ENCODE data around the gene CDK12.
"Not testable (repeated sequence)": the region's sequence is repeated elsewhere in the genome, so short reads cannot be mapped to it uniquely, and the experiment has no call there.

Gene CDK12

GRCh38 chr17:39461113-39461925 is at the start of gene CDK12:
TSS of gene CDK12 (plus strand) at chr17:39461486. CDS start at chr17:39462072, 586 bp downstream.
- peak; percentile 89 for DNase-seq

DNA sequence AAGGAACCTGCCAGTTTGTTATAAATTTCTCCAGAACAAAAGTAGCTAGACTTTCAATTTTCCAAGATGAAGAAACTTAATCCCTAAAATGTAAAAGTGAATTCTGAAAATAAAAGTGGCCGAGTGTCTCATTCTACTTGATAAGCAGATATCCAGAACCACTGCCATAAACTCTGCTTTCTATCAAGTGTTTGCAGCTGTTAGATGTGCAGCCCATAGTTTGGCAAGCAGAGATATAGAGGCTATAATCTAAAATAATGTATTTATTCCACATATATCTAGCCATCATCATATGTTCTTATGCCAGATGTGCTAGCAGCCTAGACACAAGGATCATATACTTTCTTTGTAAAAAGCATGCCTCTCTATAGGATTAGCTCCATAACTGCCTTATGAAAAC is 45.1 kb upstream of the CDK12 start:
- no peak for DNase-seq

DNA sequence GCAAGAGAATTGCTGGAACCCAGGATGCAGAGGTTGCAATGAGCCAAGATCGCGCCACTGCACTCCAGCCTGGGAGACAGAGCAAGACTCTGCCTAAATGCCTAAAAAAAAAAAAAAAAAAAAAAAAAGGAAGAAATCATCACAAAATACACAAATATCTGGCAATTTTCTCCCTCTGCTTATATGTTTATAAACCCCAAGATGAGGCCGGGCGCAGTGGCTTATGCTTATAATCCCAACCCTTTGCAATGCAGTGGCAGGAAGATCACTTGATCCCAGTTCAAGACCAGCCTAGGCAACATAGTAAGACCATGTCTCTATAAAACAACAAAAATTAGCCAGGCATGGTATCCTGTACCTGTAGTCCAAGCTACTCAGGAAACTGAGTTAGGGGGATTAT is 31.7 kb upstream of the CDK12 start:
- DNase-seq: no peak

DNA sequence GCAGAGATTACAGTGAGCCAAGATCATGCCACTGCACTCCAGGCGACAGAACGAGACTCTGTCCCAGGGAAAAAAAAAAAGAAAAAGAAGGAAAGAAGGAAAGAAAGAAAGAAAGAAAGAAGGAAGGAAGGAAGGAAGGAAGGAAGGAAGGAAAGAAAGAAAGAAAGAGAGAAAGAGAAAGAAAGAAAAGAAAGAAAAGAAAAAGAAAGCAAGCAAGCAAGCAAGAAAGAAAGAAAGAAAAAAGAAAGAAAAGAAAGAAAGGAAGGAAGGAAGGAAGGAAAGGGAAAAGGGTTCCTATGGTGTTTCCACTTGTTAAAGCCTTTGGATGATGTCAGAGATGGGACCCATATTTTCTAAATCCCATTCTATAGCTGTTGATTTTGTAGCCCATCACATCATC is 21.4 kb upstream of the CDK12 start:
- not testable (repeated sequence) for DNase-seq

DNA sequence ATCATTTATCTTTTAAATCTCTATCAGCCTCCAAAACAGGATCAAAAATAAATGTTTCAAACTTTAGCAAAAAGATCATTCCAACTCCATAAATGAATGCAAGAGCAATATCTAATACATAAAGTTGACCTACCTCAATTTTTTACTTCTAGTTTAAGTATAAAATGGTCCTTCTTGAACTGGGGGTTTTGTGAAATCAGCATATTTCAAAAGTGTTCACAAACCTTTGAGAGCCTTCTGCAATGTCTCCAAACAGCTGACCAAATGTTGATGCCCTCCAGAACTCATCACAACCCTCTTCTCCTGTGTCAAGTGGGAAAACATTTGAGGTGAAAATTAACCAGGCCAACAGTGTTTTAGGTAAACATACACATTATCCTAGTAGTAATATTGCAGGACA is 18.0 kb upstream of the CDK12 start:
- no peak for DNase-seq

GRCh38 chr17:39447561-39447960 is 13.7 kb upstream of the CDK12 start:
- DNase-seq: no peak

- no peak for DNase-seq
Observed at GRCh38 chr17:39450051-39450450, 11.2 kb upstream of the CDK12 start.

DNA sequence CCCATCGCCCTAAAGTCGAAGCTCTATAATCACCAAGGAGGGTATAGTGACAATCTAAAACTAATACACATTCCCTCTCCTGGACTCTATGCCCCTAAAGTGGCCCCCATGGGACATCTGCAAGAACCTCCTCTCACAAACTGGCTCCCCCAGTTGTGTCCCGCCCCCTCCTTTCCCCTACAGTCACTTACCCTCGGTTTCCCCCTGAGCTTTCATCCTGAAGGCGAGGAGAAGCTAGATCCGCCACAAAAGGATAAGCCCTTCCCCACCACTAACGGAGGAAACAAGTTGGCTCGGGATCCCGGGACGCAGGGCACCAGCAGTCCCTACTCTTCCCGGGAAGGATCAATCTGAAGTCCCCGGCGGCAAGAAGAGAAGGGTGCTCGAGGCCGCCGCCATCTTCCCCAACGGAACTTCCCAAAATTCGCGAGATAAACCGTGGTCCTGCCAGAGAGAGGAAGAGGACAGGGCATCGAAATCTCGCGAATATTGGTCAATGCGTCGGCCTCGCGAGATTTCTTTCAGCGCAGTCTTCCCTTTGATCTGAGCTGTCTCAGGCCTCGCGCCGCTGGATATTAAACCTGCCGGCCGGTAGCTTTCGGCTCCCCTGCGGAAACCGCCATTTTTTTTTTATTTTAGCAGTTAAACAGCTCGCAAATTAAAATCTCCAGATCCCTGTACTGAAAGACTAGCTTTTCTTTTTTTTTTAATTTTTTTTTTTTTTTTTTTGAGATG is 10.3 kb upstream of the CDK12 start, which contains the start of gene MED1:
TSS of gene MED1 (minus strand) at position 417 of the 735 bp plus-strand sequence. CDS start at position 216, 201 bp downstream.
- DNase-seq: peak; percentile 93

DNA sequence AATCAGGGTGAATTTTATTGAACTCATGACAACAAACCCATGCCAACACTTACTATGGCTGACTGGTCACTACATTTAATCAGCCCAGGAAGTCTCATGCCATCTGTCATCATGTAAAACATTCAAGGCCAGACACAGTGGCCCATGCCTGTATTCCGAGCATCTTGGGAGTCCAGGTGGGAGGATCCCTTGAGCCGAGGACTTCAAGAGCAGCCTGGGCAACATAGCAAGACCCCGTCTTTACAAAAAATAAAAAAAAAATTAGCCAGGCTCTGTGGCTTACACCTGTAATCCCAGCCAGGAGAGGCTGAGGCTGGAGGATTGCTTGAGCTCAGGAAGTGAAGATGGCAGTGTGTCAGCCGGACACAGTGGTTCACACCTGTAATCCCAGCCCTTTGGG is 5.4 kb upstream of the CDK12 start:
- no peak for DNase-seq

DNA sequence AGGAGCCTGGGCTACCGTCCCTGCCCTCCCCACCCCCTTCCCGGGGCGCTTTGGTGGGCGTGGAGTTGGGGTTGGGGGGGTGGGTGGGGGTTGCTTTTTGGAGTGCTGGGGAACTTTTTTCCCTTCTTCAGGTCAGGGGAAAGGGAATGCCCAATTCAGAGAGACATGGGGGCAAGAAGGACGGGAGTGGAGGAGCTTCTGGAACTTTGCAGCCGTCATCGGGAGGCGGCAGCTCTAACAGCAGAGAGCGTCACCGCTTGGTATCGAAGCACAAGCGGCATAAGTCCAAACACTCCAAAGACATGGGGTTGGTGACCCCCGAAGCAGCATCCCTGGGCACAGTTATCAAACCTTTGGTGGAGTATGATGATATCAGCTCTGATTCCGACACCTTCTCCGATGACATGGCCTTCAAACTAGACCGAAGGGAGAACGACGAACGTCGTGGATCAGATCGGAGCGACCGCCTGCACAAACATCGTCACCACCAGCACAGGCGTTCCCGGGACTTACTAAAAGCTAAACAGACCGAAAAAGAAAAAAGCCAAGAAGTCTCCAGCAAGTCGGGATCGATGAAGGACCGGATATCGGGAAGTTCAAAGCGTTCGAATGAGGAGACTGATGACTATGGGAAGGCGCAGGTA is 762 bp downstream of the CDK12 start:
- DNase-seq: no peak

DNA sequence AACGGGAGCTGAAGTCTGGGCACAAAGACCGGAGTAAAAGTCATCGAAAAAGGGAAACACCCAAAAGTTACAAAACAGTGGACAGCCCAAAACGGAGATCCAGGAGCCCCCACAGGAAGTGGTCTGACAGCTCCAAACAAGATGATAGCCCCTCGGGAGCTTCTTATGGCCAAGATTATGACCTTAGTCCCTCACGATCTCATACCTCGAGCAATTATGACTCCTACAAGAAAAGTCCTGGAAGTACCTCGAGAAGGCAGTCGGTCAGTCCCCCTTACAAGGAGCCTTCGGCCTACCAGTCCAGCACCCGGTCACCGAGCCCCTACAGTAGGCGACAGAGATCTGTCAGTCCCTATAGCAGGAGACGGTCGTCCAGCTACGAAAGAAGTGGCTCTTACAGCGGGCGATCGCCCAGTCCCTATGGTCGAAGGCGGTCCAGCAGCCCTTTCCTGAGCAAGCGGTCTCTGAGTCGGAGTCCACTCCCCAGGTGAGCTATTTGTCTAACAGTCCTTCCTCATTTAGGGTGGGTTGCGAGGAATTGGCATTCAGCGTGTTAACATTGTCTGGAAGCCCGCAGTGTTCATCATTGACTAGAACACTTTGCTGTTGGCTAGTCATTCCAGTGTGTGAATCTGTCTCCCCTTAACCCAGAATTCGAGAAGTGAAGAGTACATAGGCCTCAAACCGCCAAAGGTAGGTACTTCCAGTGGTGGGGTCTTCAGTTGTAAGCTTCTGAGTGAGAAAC is 1.5 kb downstream of the CDK12 start:
- DNase-seq: no peak

DNA sequence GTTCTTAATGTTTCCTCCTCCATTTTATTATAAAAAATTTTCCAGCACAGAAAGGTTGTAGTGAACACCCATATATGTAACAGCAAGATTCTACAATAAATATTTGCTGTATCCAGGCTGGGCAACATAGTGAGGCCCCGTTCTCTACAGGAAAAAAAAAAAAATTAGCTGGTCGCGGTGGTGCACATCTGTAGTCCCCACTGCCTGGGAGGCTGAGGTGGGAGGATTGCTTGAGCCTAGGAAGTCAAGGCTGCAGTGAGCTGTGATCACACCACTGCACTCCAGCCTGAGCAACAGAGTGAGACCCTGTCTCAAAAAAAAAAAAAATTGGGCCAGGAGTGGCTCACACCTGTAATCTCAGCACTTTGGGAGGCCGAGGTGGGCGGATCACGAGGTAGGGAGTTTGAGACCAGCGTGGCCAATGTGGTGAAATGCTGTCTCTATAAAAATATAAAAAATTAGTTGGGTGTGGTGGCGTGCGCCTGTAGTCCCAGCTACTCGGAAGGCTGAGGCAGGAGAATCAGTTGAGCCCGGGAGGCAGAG is 3.4 kb downstream of the CDK12 start:
- not testable (repeated sequence) for DNase-seq

DNA sequence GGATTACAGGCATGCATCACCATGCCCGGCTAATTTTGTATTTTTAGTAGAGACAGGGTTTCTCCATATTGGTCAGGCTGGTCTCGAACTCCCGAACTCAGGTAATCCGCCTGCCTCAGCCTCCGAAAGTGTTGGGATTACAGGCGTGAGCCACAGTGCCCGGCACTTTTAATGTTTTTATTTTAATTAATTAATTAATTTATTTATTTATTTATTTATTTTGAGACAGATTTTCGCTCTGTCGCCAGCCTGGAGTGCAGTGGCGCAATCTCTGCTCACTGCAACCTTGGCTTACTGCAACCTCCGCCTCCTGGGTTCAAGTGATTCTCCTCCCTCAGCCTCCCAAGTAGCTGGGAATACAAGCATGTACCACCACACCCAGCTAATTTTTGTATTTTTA is 7.3 kb downstream of the CDK12 start:
- not testable (repeated sequence) for DNase-seq

- DNase-seq: no peak
Observed at GRCh38 chr17:39473310-39473709, 12.0 kb downstream of the CDK12 start.

DNA sequence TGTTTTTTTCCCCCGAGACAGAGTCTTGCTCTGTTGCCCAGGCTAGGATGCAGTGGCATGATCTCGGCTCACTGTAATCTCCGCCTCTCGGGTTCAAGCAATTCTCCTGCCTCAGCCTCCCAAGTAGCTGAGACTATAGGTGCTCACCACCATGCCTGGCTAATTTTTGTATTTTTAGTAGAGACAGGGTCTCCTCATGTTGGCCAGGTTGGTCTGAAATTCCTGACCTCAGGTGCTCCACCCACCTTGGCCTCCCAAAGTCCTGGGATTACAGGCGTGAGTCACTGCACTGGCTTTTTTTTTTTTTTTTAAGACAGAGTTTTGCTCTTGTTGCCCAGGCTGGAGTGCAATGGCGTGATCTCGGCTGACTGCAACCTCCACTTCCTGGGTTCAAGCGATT is 18.3 kb downstream of the CDK12 start:
- DNase-seq: not testable (repeated sequence)

GRCh38 chr17:39483506-39483905 is 22.2 kb downstream of the CDK12 start:
- no peak for DNase-seq

- no peak for DNase-seq
Observed at GRCh38 chr17:39484178-39484577, 22.9 kb downstream of the CDK12 start.

DNA sequence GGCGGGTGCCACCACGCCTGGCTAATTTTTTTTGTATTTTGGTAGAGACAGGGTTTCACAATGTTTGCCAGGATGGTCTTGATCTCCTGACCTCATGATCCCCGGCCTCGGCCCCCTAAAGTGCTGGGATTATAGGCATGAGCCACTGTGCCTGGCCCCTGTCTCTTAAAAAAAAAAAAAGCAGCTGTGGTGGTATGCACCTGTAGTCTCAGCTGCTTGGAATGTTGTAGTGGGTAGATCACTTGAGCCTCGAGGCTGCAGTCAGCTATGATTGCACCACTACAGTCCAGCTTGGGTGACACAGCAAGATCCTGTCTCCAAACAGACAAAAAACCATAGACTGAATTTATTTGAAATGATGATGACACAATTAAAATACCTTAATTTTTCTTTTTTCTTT is 24.3 kb downstream of the CDK12 start:
- no peak for DNase-seq

- no peak for DNase-seq
Observed at GRCh38 chr17:39486242-39486641, 25.0 kb downstream of the CDK12 start.

- DNase-seq: not testable (repeated sequence)
Observed at GRCh38 chr17:39487490-39487889, 26.2 kb downstream of the CDK12 start.

- no peak for DNase-seq
Observed at GRCh38 chr17:39487946-39488345, 26.7 kb downstream of the CDK12 start.

GRCh38 chr17:39496921-39497320 is 35.6 kb downstream of the CDK12 start:
- DNase-seq: not testable (repeated sequence)

DNA sequence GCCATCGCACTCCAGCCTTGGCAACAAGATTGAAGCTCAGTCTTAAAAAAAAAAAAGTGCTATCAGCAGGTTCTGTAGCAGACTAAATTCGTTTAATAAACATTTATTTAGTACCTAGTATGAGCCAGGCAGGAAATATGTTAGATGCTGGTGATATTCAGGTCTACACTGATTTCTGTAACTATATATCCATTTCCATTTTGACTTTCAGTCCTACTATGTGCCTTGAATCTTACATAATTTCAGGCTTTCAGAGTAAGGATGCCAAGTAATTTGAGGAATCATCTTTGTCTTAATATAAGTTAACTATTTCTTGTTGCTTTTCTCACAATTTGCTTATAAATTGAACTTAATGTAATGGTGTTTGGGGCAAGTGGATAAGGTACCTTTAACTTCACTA is 46.2 kb downstream of the CDK12 start:
- no peak for DNase-seq
